SK-N-SH (cell line): Measurements from ENCODE around the gene OPN3. TPM values are rescaled to one million over a fixed set of nuclear protein-coding genes. Genes with fewer than 3 reads are reported as not detected.

Experiments
- CTCF ChIA-PET: fragments of 300-600, 350-600 bp; formaldehyde crosslinking; extraction: SDS; loops from one replicate; lab custom pipeline; 2021; lab: Yijun Ruan, JAX
- POLR2A ChIA-PET: fragments of 350-600 bp; sonication (Branson Sonifier 250); formaldehyde crosslinking; extraction: SDS; loops from one replicate; lab custom pipeline; 2020; ENCODE audit warnings: antibody characterized with exemption, inconsistent platforms; lab: Yijun Ruan, JAX
- DNase-seq: peaks from one replicate; pipeline ENCODE4 v3.0.0; 2012
- H2AFZ ChIP-seq: fragments of 200-600 bp; sonication (generic); 2 replicates; pipeline ENCODE4 v1.8.1; 2016; ENCODE audit warnings: antibody characterized with exemption, mild to moderate bottlenecking, low read depth
- H3F3A ChIP-seq: fragments of 200-600 bp; sonication (generic); replicated peaks from 2 replicates; pipeline ENCODE3; 2016; ENCODE audit warnings: antibody characterized with exemption, mild to moderate bottlenecking; ENCODE audit not compliant: insufficient read depth
- H3K27ac ChIP-seq, 2 experiments: fragments of 200-500 bp in 1 of 2; fragments of 200-600 bp in 1 of 2; sonication (Bioruptor generic) in 1 of 2; sonication (generic), shearing (Covaris generic) in 1 of 2; 2 replicates each; pipeline versions ENCODE4 v1.5.1 to v1.6.1; 2014 to 2016; ENCODE audit warnings: low read depth in 2 of 2, inconsistent platforms in 1 of 2, low read length in 1 of 2, mild to moderate bottlenecking in 1 of 2, mixed read lengths in 1 of 2
- H3K27me3 ChIP-seq: fragments of 200-600 bp; sonication (generic), shearing (Covaris generic); 2 replicates; pipeline ENCODE4 v1.6.1; 2016; ENCODE audit warnings: mixed run types; ENCODE audit not compliant: insufficient read depth
- H3K36me3 ChIP-seq, 2 experiments: fragments of 200-500 bp in 1 of 2; fragments of 200-600 bp in 1 of 2; sonication (Bioruptor generic) in 1 of 2; sonication (generic) in 1 of 2; replicated peaks in 1 of 2; 2 replicates each; pipeline versions ENCODE3 to v1.5.1; 2014 to 2016; ENCODE audit warnings: low read length in 1 of 2, mild to moderate bottlenecking in 1 of 2; ENCODE audit not compliant: insufficient read depth in 2 of 2, control insufficient read depth in 1 of 2
- H3K4me1 ChIP-seq, 2 experiments: fragments of 200-500 bp in 1 of 2; fragments of 200-600 bp in 1 of 2; sonication (Bioruptor generic) in 1 of 2; sonication (generic), shearing (Covaris generic) in 1 of 2; 2 replicates each; pipeline versions ENCODE4 v1.5.1 to v1.6.1; 2014 to 2016; ENCODE audit warnings: low read depth in 1 of 2, low read length in 1 of 2, mixed run types in 1 of 2; ENCODE audit not compliant: insufficient read depth in 2 of 2, control insufficient read depth in 1 of 2
- H3K4me2 ChIP-seq: fragments of 200-600 bp; sonication (generic), shearing (Covaris generic); 2 replicates; pipeline ENCODE4 v1.6.1; 2017; ENCODE audit warnings: mixed run types
- H3K4me3 ChIP-seq, 2 experiments: fragments of 200-500 bp in 1 of 2; fragments of 200-600 bp in 1 of 2; sonication (Bioruptor generic) in 1 of 2; sonication (generic), shearing (Covaris generic) in 1 of 2; 2 replicates each; pipeline versions ENCODE4 v1.5.1 to v1.8.1; 2014 to 2016; ENCODE audit warnings: low read depth in 2 of 2, inconsistent platforms in 1 of 2, low read length in 1 of 2, mild to moderate bottlenecking in 1 of 2, mixed read lengths in 1 of 2, moderate library complexity in 1 of 2
- H3K79me2 ChIP-seq: fragments of 200-600 bp; sonication (generic); 2 replicates; pipeline ENCODE4 v1.8.1; 2017; ENCODE audit warnings: mild to moderate bottlenecking; ENCODE audit not compliant: insufficient read depth
- H3K9ac ChIP-seq: fragments of 200-600 bp; sonication (generic); 2 replicates; pipeline ENCODE4 v1.6.1; 2017; ENCODE audit warnings: mixed run types
- H3K9me2 ChIP-seq: fragments of 200-600 bp; sonication (generic); 2 replicates; pipeline ENCODE4 v1.6.1; 2017; ENCODE audit warnings: mixed run types
- H3K9me3 ChIP-seq: fragments of 200-600 bp; sonication (generic); 2 replicates; pipeline ENCODE4 v1.6.1; 2017; ENCODE audit warnings: mixed run types, mild to moderate bottlenecking, moderate library complexity
- H4K20me1 ChIP-seq: fragments of 200-600 bp; sonication (generic); 2 replicates; pipeline ENCODE4 v1.6.1; 2017; ENCODE audit warnings: mild to moderate bottlenecking, mixed run types; ENCODE audit not compliant: insufficient read depth
- ELF1 ChIP-seq: IDR thresholded peaks from 2 replicates; pipeline ENCODE4 v1.4.0; 2012
- EZH2phosphoT487 ChIP-seq: fragments of 200-600 bp; sonication (generic); IDR thresholded peaks from 2 replicates; pipeline ENCODE4 v1.6.1; 2017; ENCODE audit warnings: low read depth, mixed run types, mild to moderate bottlenecking, antibody characterized with exemption, moderate library complexity, borderline replicate concordance
- FOSL2 ChIP-seq: IDR thresholded peaks from 2 replicates; pipeline ENCODE4 v1.4.0; 2012; ENCODE audit warnings: low read depth, mild to moderate bottlenecking, moderate library complexity, borderline replicate concordance
- FOXJ3 ChIP-seq: sonication (generic); formaldehyde crosslinking; IDR thresholded peaks from 2 replicates; pipeline ENCODE4 v1.5.1; 2020; ENCODE audit warnings: mild to moderate bottlenecking, missing genetic modification reagents
- FOXM1 ChIP-seq: IDR thresholded peaks from 2 replicates; pipeline ENCODE4 v1.4.0; 2012; ENCODE audit warnings: low read depth, mild to moderate bottlenecking
- IRF3 ChIP-seq: fragments of 150-350 bp; IDR thresholded peaks from 2 replicates; pipeline ENCODE4 v1.6.1; 2016; ENCODE audit warnings: mild to moderate bottlenecking, low read depth, low read length
- JUND ChIP-seq: IDR thresholded peaks from 2 replicates; pipeline ENCODE4 v1.4.0; 2012
- MEF2A ChIP-seq: IDR thresholded peaks from 2 replicates; pipeline ENCODE4 v1.4.0; 2012; ENCODE audit warnings: low read depth, borderline replicate concordance
- MXI1 ChIP-seq: IDR thresholded peaks from 2 replicates; pipeline ENCODE4 v1.6.1; 2012; ENCODE audit warnings: mild to moderate bottlenecking, low read depth, low read length, improper control_type of control experiment
- NFIC ChIP-seq: IDR thresholded peaks from 2 replicates; pipeline ENCODE4 v1.4.0; 2012; ENCODE audit warnings: borderline replicate concordance
- NRF1 ChIP-seq: IDR thresholded peaks from 2 replicates; pipeline ENCODE4 v1.6.1; 2012; ENCODE audit warnings: low read depth, mild to moderate bottlenecking, low read length
- POLR2AphosphoS5 ChIP-seq: IDR thresholded peaks from 2 replicates; pipeline ENCODE4 v1.6.1; 2012; ENCODE audit warnings: low read depth, low read length
- RAD21 ChIP-seq: IDR thresholded peaks from 2 replicates; pipeline ENCODE4 v1.6.1; 2012; ENCODE audit warnings: mild to moderate bottlenecking, low read length
- RFX5 ChIP-seq: IDR thresholded peaks from 2 replicates; pipeline ENCODE4 v1.6.1; 2012; ENCODE audit warnings: mild to moderate bottlenecking, improper control_type of control experiment, low read length
- SMC3 ChIP-seq: IDR thresholded peaks from 2 replicates; pipeline ENCODE4 v1.6.1; 2012; ENCODE audit warnings: low read depth, low read length, improper control_type of control experiment
- TCF12 ChIP-seq: IDR thresholded peaks from 2 replicates; pipeline ENCODE4 v1.4.0; 2012
- USF1 ChIP-seq: IDR thresholded peaks from 2 replicates; pipeline ENCODE4 v1.4.0; 2012; ENCODE audit warnings: low read depth, borderline replicate concordance
- USF2 ChIP-seq: fragments of 150-350 bp; IDR thresholded peaks from 2 replicates; pipeline ENCODE4 v1.6.1; 2017; ENCODE audit warnings: antibody characterized with exemption, low read length, low read depth, borderline replicate concordance
- ZBTB33 ChIP-seq: IDR thresholded peaks from 2 replicates; pipeline ENCODE4 v1.4.0; 2012; ENCODE audit warnings: low read depth, borderline replicate concordance
- WGBS: methylation state at CpG from one replicate; pipeline ENCODE4 v1.1.6; 2017; ENCODE audit warnings: low lambda C conversion rate; 5-methylcytosine and 5-hydroxymethylcytosine counted together
- polyA plus RNA-seq, 3 experiments: library from polyadenylated mRNA; depleted of rRNA; stranded (reverse); fragments of >200 nt; gene quantifications; 2 replicates each; pipeline ENCODE4 v1.2.3, GENCODE V29; 2012
- TF ChIP-seq, protein P1 (sequence below): IDR thresholded peaks from 2 replicates; pipeline ENCODE4; 2012

Gene OPN3
- polyA plus RNA-seq, 1 of the 3 experiments (the other 2 are of a cell fraction), result 7.8 TPM

DNA sequence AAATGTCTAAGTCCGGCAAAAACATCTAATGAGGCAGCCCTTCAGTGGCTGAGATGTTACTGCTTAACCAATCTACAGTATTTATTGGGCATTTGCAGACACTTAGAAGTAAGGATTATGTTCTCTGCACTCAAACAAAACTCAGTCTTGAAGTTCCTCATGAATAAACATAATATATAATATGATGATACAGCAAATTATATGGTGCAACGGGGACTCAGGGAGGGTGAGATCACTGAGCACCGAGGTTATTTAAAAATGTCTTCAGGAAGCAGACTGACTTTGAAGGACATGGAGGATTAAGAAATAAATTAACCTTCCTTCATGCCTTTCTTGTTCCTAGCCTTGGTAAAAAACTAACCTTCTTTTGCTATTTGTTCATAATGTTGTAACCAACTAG lies 39.8 kb upstream of the OPN3 start:
- Histone ChIP-seq H2AFZ (no peak overlapping the region), H3K27me3 (no peaks in the 10 kb centered on the region), H3K4me3 (no peak overlapping the region), H3K4me1 (peaks cover 0 to 2% of the 10 kb centered on the region in 2 experiments; a peak in 1 of 4 replicates), H3K79me2 (no peaks in the 10 kb centered on the region), H3K27ac (no peak overlapping the region)
- TF ChIP-seq MEF2A, result no peak
- no peak for TF ChIP-seq POLR2AphosphoS5
- no peak for TF ChIP-seq IRF3
- TF ChIP-seq NRF1, result no peak
- TF ChIP-seq, protein P1, sequence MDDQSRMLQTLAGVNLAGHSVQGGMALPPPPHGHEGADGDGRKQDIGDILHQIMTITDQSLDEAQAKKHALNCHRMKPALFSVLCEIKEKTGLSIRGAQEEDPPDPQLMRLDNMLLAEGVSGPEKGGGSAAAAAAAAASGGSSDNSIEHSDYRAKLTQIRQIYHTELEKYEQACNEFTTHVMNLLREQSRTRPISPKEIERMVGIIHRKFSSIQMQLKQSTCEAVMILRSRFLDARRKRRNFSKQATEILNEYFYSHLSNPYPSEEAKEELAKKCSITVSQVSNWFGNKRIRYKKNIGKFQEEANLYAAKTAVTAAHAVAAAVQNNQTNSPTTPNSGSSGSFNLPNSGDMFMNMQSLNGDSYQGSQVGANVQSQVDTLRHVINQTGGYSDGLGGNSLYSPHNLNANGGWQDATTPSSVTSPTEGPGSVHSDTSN, result no peak
- no peak for TF ChIP-seq RFX5
- no peak for TF ChIP-seq SMC3
- no peak for TF ChIP-seq FOSL2
- no peak for TF ChIP-seq RAD21
- TF ChIP-seq, all 33 proteins: peak for 0
- no peak overlapping the region for H3K9ac ChIP-seq
- DNase-seq, result no peak
- H3K4me2 ChIP-seq, result no peak overlapping the region
- CTCF ChIA-PET, result interaction anchor here (1.7 kb wide), 1 partner anchor 155 kb away, joined by 5 read pairs; no protein-coding TSS in a partner anchor
- no peaks in the 10 kb centered on the region for H3F3A ChIP-seq
- no peaks in the 10 kb centered on the region for H3K36me3 ChIP-seq
- WGBS, result 62% methylated on average over 3 of the region's 3 CpGs
- POLR2A ChIA-PET, result no interaction called here
- no peaks in the 10 kb centered on the region for H3K9me2 ChIP-seq
- H4K20me1 ChIP-seq, result no peaks in the 10 kb centered on the region
- H3K9me3 ChIP-seq, result no peaks in the 10 kb centered on the region

- ChIA-PET POLR2A (no interaction called here), CTCF (interaction anchor here (1.7 kb wide), 1 partner anchor 155 kb away, joined by 5 read pairs; no protein-coding TSS in a partner anchor)
- H4K20me1 ChIP-seq, result no peaks in the 10 kb centered on the region
- peaks cover 0 to 2% of the 10 kb centered on the region in 2 experiments; a peak in 1 of 4 replicates for H3K4me1 ChIP-seq
- no peaks in the 10 kb centered on the region for H3K27me3 ChIP-seq
- no peaks in the 10 kb centered on the region for H3K79me2 ChIP-seq
- no peaks in the 10 kb centered on the region for H3F3A ChIP-seq
- no peak overlapping the region for H3K27ac ChIP-seq
- no peak overlapping the region for H2AFZ ChIP-seq
- no peaks in the 10 kb centered on the region for H3K9me2 ChIP-seq
- no peak overlapping the region for H3K4me2 ChIP-seq
- no peaks in the 10 kb centered on the region for H3K9me3 ChIP-seq
- no peak overlapping the region for H3K4me3 ChIP-seq
- 52% methylated on average over 4 of the region's 4 CpGs for WGBS
- no peaks in the 10 kb centered on the region for H3K36me3 ChIP-seq
- no peak overlapping the region for H3K9ac ChIP-seq
- DNase-seq, result no peak
- TF ChIP-seq RAD21, result no peak
- TF ChIP-seq JUND, result no peak
- no peak for TF ChIP-seq IRF3
- no peak for TF ChIP-seq NFIC
- TF ChIP-seq, protein P1, result no peak
- no peak for TF ChIP-seq FOXJ3
- TF ChIP-seq ZBTB33, result no peak
- no peak for TF ChIP-seq EZH2phosphoT487
- TF ChIP-seq ELF1, result no peak
- TF ChIP-seq NRF1, result no peak
- no peak for TF ChIP-seq FOXM1
- no peak for TF ChIP-seq USF2
- TF ChIP-seq MXI1, result no peak
- no peak for TF ChIP-seq USF1
- TF ChIP-seq FOSL2, result no peak
- TF ChIP-seq TCF12, result no peak
Observed at GRCh38 chr1:241679404-241679803, 39.2 kb upstream of the OPN3 start.
